Measurements from ENCODE around the gene VMAC.

The VMAC gene

GRCh38 chr19:5903624-5904351, 884 bp upstream of the VMAC start, which contains the start of gene NDUFA11:
Gene NDUFA11 (minus strand): TSS chr19:5903790. CDS start chr19:5903708, 82 bp downstream.
- TF ChIP-seq CTCF (conservative IDR thresholded peaks at IDR 0.05): no peak
- H3K27ac ChIP-seq: peak within 1 kb of the TSS; percentile 86

GRCh38 chr19:5905114-5905778, 574 bp downstream of the VMAC start:
- TF ChIP-seq CTCF (conservative IDR thresholded peaks at IDR 0.05): no peak
- peak overlapping the region; percentile 68 for H3K27ac ChIP-seq

GRCh38 chr19:5907241-5907640, 2.6 kb downstream of the VMAC start:
- no peak for TF ChIP-seq CTCF (conservative IDR thresholded peaks at IDR 0.05)
- no peak overlapping the region for H3K27ac ChIP-seq

- no peak overlapping the region for H3K27ac ChIP-seq
These were observed 4.2 kb downstream of the VMAC start for GRCh38 chr19:5908773-5909442.

GRCh38 chr19:5910638-5910907, 5.9 kb downstream of the VMAC start:
- no peak for TF ChIP-seq CTCF (conservative IDR thresholded peaks at IDR 0.05)
- no peak overlapping the region for H3K27ac ChIP-seq

More at GRCh38 chr19:5908773-5909442, 4.2 kb downstream of the VMAC start:
- no peak for TF ChIP-seq CTCF (conservative IDR thresholded peaks at IDR 0.05)

- TF ChIP-seq CTCF (conservative IDR thresholded peaks at IDR 0.05): no peak
- H3K27ac ChIP-seq: no peak overlapping the region
These were observed 6.7 kb downstream of the VMAC start for GRCh38 chr19:5911366-5911765.

GRCh38 chr19:5913739-5914357, 9.2 kb downstream of the VMAC start, which contains the start of gene CAPS:
Gene CAPS (plus strand): TSS chr19:5914254. CDS start chr19:5914407, 153 bp downstream.
- H3K27ac ChIP-seq: no peak within 1 kb of the TSS
- no peak for TF ChIP-seq CTCF (conservative IDR thresholded peaks at IDR 0.05)

Measured in VCaP (cell line).